SK-N-SH (cell line): ENCODE measurements around the gene ATG2A. TPM values are rescaled to one million over a fixed set of nuclear protein-coding genes. Genes with fewer than 3 reads are reported as not detected.

Experiments
- CTCF ChIA-PET: fragments of 300-600, 350-600 bp; formaldehyde crosslinking; extraction: SDS; loops from one replicate; lab custom pipeline; 2021; lab: Yijun Ruan, JAX
- POLR2A ChIA-PET: fragments of 350-600 bp; sonication (Branson Sonifier 250); formaldehyde crosslinking; extraction: SDS; loops from one replicate; lab custom pipeline; 2020; ENCODE audit warnings: antibody characterized with exemption, inconsistent platforms; lab: Yijun Ruan, JAX
- DNase-seq: peaks from one replicate; pipeline ENCODE4 v3.0.0; 2012
- H2AFZ ChIP-seq: fragments of 200-600 bp; sonication (generic); 2 replicates; pipeline ENCODE4 v1.8.1; 2016; ENCODE audit warnings: antibody characterized with exemption, mild to moderate bottlenecking, low read depth
- H3F3A ChIP-seq: fragments of 200-600 bp; sonication (generic); replicated peaks from 2 replicates; pipeline ENCODE3; 2016; ENCODE audit warnings: antibody characterized with exemption, mild to moderate bottlenecking; ENCODE audit not compliant: insufficient read depth
- H3K27ac ChIP-seq, 2 experiments: fragments of 200-500 bp in 1 of 2; fragments of 200-600 bp in 1 of 2; sonication (Bioruptor generic) in 1 of 2; sonication (generic), shearing (Covaris generic) in 1 of 2; 2 replicates each; pipeline versions ENCODE4 v1.5.1 to v1.6.1; 2014 to 2016; ENCODE audit warnings: low read depth in 2 of 2, inconsistent platforms in 1 of 2, low read length in 1 of 2, mild to moderate bottlenecking in 1 of 2, mixed read lengths in 1 of 2
- H3K27me3 ChIP-seq: fragments of 200-600 bp; sonication (generic), shearing (Covaris generic); 2 replicates; pipeline ENCODE4 v1.6.1; 2016; ENCODE audit warnings: mixed run types; ENCODE audit not compliant: insufficient read depth
- H3K36me3 ChIP-seq, 2 experiments: fragments of 200-500 bp in 1 of 2; fragments of 200-600 bp in 1 of 2; sonication (Bioruptor generic) in 1 of 2; sonication (generic) in 1 of 2; replicated peaks in 1 of 2; 2 replicates each; pipeline versions ENCODE3 to v1.5.1; 2014 to 2016; ENCODE audit warnings: low read length in 1 of 2, mild to moderate bottlenecking in 1 of 2; ENCODE audit not compliant: insufficient read depth in 2 of 2, control insufficient read depth in 1 of 2
- H3K4me1 ChIP-seq, 2 experiments: fragments of 200-500 bp in 1 of 2; fragments of 200-600 bp in 1 of 2; sonication (Bioruptor generic) in 1 of 2; sonication (generic), shearing (Covaris generic) in 1 of 2; 2 replicates each; pipeline versions ENCODE4 v1.5.1 to v1.6.1; 2014 to 2016; ENCODE audit warnings: low read depth in 1 of 2, low read length in 1 of 2, mixed run types in 1 of 2; ENCODE audit not compliant: insufficient read depth in 2 of 2, control insufficient read depth in 1 of 2
- H3K4me2 ChIP-seq: fragments of 200-600 bp; sonication (generic), shearing (Covaris generic); 2 replicates; pipeline ENCODE4 v1.6.1; 2017; ENCODE audit warnings: mixed run types
- H3K4me3 ChIP-seq, 2 experiments: fragments of 200-500 bp in 1 of 2; fragments of 200-600 bp in 1 of 2; sonication (Bioruptor generic) in 1 of 2; sonication (generic), shearing (Covaris generic) in 1 of 2; 2 replicates each; pipeline versions ENCODE4 v1.5.1 to v1.8.1; 2014 to 2016; ENCODE audit warnings: low read depth in 2 of 2, inconsistent platforms in 1 of 2, low read length in 1 of 2, mild to moderate bottlenecking in 1 of 2, mixed read lengths in 1 of 2, moderate library complexity in 1 of 2
- H3K79me2 ChIP-seq: fragments of 200-600 bp; sonication (generic); 2 replicates; pipeline ENCODE4 v1.8.1; 2017; ENCODE audit warnings: mild to moderate bottlenecking; ENCODE audit not compliant: insufficient read depth
- H3K9ac ChIP-seq: fragments of 200-600 bp; sonication (generic); 2 replicates; pipeline ENCODE4 v1.6.1; 2017; ENCODE audit warnings: mixed run types
- H3K9me2 ChIP-seq: fragments of 200-600 bp; sonication (generic); 2 replicates; pipeline ENCODE4 v1.6.1; 2017; ENCODE audit warnings: mixed run types
- H3K9me3 ChIP-seq: fragments of 200-600 bp; sonication (generic); 2 replicates; pipeline ENCODE4 v1.6.1; 2017; ENCODE audit warnings: mixed run types, mild to moderate bottlenecking, moderate library complexity
- H4K20me1 ChIP-seq: fragments of 200-600 bp; sonication (generic); 2 replicates; pipeline ENCODE4 v1.6.1; 2017; ENCODE audit warnings: mild to moderate bottlenecking, mixed run types; ENCODE audit not compliant: insufficient read depth
- CHD2 ChIP-seq: fragments of 150-350 bp; IDR thresholded peaks from 2 replicates; pipeline ENCODE4 v1.6.1; 2018; ENCODE audit warnings: low read length; ENCODE audit not compliant: partially characterized antibody
- EZH2phosphoT487 ChIP-seq: fragments of 200-600 bp; sonication (generic); IDR thresholded peaks from 2 replicates; pipeline ENCODE4 v1.6.1; 2017; ENCODE audit warnings: low read depth, mixed run types, mild to moderate bottlenecking, antibody characterized with exemption, moderate library complexity, borderline replicate concordance
- FOSL2 ChIP-seq: IDR thresholded peaks from 2 replicates; pipeline ENCODE4 v1.4.0; 2012; ENCODE audit warnings: low read depth, mild to moderate bottlenecking, moderate library complexity, borderline replicate concordance
- IRF3 ChIP-seq: fragments of 150-350 bp; IDR thresholded peaks from 2 replicates; pipeline ENCODE4 v1.6.1; 2016; ENCODE audit warnings: mild to moderate bottlenecking, low read depth, low read length
- JUND ChIP-seq: IDR thresholded peaks from 2 replicates; pipeline ENCODE4 v1.4.0; 2012
- MEF2A ChIP-seq: IDR thresholded peaks from 2 replicates; pipeline ENCODE4 v1.4.0; 2012; ENCODE audit warnings: low read depth, borderline replicate concordance
- NFIC ChIP-seq: IDR thresholded peaks from 2 replicates; pipeline ENCODE4 v1.4.0; 2012; ENCODE audit warnings: borderline replicate concordance
- TCF12 ChIP-seq: IDR thresholded peaks from 2 replicates; pipeline ENCODE4 v1.4.0; 2012
- TEAD4 ChIP-seq: IDR thresholded peaks from 2 replicates; pipeline ENCODE4 v1.4.0; 2012; ENCODE audit warnings: mild to moderate bottlenecking, borderline replicate concordance; ENCODE audit not compliant: insufficient read depth
- ZBTB33 ChIP-seq: IDR thresholded peaks from 2 replicates; pipeline ENCODE4 v1.4.0; 2012; ENCODE audit warnings: low read depth, borderline replicate concordance
- WGBS: methylation state at CpG from one replicate; pipeline ENCODE4 v1.1.6; 2017; ENCODE audit warnings: low lambda C conversion rate; 5-methylcytosine and 5-hydroxymethylcytosine counted together
- polyA plus RNA-seq, 3 experiments: library from polyadenylated mRNA; depleted of rRNA; stranded (reverse); fragments of >200 nt; gene quantifications; 2 replicates each; pipeline ENCODE4 v1.2.3, GENCODE V29; 2012
- small RNA-seq, 7 experiments: library from RNA; depleted of rRNA; stranded (forward); fragments of <200 nt; gene quantifications; one replicate each; pipeline ENCODE3, GENCODE V24; 2012
- TF ChIP-seq, protein P1 (sequence below): IDR thresholded peaks from 2 replicates; pipeline ENCODE4 v1.6.1; 2012; ENCODE audit warnings: mild to moderate bottlenecking, low read depth, low read length, moderate library complexity
- TF ChIP-seq, protein P2 (sequence below): fragments of 200-600 bp; sonication (generic); IDR thresholded peaks from 2 replicates; pipeline ENCODE4 v1.6.1; 2017; ENCODE audit warnings: antibody characterized with exemption, mild to moderate bottlenecking, moderate library complexity
- TF ChIP-seq, protein P3 (sequence below): IDR thresholded peaks from 2 replicates; pipeline ENCODE4 v1.4.0; 2012; ENCODE audit warnings: low read depth

ATG2A gene
- polyA plus RNA-seq, 1 of the 3 experiments (the other 2 are of a cell fraction) = 7.1 TPM

GRCh38 chr11:64845129-64845775, 71.8 kb downstream of the ATG2A start:
- no peaks in the 10 kb centered on the region for H3K9me3 ChIP-seq
- no peak overlapping the region for H3K27ac ChIP-seq
- TF ChIP-seq JUND (no peak), MEF2A (no peak), EZH2phosphoT487 (no peak), TCF12 (no peak), IRF3 (no peak), TEAD4 (no peak), ZBTB33 (no peak), NFIC (no peak), FOSL2 (no peak), CHD2 (no peak)
- TF ChIP-seq, protein P1, sequence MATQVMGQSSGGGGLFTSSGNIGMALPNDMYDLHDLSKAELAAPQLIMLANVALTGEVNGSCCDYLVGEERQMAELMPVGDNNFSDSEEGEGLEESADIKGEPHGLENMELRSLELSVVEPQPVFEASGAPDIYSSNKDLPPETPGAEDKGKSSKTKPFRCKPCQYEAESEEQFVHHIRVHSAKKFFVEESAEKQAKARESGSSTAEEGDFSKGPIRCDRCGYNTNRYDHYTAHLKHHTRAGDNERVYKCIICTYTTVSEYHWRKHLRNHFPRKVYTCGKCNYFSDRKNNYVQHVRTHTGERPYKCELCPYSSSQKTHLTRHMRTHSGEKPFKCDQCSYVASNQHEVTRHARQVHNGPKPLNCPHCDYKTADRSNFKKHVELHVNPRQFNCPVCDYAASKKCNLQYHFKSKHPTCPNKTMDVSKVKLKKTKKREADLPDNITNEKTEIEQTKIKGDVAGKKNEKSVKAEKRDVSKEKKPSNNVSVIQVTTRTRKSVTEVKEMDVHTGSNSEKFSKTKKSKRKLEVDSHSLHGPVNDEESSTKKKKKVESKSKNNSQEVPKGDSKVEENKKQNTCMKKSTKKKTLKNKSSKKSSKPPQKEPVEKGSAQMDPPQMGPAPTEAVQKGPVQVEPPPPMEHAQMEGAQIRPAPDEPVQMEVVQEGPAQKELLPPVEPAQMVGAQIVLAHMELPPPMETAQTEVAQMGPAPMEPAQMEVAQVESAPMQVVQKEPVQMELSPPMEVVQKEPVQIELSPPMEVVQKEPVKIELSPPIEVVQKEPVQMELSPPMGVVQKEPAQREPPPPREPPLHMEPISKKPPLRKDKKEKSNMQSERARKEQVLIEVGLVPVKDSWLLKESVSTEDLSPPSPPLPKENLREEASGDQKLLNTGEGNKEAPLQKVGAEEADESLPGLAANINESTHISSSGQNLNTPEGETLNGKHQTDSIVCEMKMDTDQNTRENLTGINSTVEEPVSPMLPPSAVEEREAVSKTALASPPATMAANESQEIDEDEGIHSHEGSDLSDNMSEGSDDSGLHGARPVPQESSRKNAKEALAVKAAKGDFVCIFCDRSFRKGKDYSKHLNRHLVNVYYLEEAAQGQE = no peak
- TF ChIP-seq, protein P2, sequence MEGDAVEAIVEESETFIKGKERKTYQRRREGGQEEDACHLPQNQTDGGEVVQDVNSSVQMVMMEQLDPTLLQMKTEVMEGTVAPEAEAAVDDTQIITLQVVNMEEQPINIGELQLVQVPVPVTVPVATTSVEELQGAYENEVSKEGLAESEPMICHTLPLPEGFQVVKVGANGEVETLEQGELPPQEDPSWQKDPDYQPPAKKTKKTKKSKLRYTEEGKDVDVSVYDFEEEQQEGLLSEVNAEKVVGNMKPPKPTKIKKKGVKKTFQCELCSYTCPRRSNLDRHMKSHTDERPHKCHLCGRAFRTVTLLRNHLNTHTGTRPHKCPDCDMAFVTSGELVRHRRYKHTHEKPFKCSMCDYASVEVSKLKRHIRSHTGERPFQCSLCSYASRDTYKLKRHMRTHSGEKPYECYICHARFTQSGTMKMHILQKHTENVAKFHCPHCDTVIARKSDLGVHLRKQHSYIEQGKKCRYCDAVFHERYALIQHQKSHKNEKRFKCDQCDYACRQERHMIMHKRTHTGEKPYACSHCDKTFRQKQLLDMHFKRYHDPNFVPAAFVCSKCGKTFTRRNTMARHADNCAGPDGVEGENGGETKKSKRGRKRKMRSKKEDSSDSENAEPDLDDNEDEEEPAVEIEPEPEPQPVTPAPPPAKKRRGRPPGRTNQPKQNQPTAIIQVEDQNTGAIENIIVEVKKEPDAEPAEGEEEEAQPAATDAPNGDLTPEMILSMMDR = no peak
- TF ChIP-seq, protein P3, sequence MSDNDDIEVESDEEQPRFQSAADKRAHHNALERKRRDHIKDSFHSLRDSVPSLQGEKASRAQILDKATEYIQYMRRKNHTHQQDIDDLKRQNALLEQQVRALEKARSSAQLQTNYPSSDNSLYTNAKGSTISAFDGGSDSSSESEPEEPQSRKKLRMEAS = no peak
- DNase-seq = no peak
- CTCF ChIA-PET = interaction anchor here (1.0 to 12.8 kb wide), 9 partner anchors 10 to 272 kb away, joined by 3 to 530 read pairs (median 11); partner anchors contain the start of genes EHD1, TM7SF2 and ZNHIT2
- H3K4me1 ChIP-seq = peaks cover 5 to 7% of the 10 kb centered on the region in 2 experiments; a peak in 2 of 4 replicates
- no peaks in the 10 kb centered on the region for H3K9me2 ChIP-seq
- no peaks in the 10 kb centered on the region for H3K27me3 ChIP-seq
- H3K9ac ChIP-seq = no peak overlapping the region
- no peaks in the 10 kb centered on the region for H4K20me1 ChIP-seq
- H3K4me3 ChIP-seq = peak overlapping the region in 1 of 2 experiments; percentile 37; a peak in 1 of 4 replicates
- peaks cover 15% of the 10 kb centered on the region for H3F3A ChIP-seq
- WGBS = 43% methylated on average over 8 of the region's 9 CpGs
- H3K79me2 ChIP-seq = no peaks in the 10 kb centered on the region
- H3K4me2 ChIP-seq = peak overlapping the region; percentile 57; the same call in 1 of the 2 replicates
- POLR2A ChIA-PET = no interaction called here
- no peak overlapping the region for H2AFZ ChIP-seq
- H3K36me3 ChIP-seq = no peaks in the 10 kb centered on the region

Small RNA genes within 50 kb of the gene (small RNA-seq; reads per million reads assigned to genes)
- gene MIR6749 (0 to 2.0 (median 0) reads per million in 7 experiments), gene MIR6750 (0 to 0.20 (median 0) reads per million in 7 experiments)

Other genes starting within 250 kb of the ATG2A start
- 0.15 TPM in 2 replicates for gene NRXN2, start 194.0 kb downstream of the ATG2A start, polyA plus RNA-seq (2012; rRNA removed)
- 1.6 and 2.2 TPM in 2 replicates for gene RASGRP2, start 173.1 kb downstream of the ATG2A start, polyA plus RNA-seq (2012; rRNA removed)
- gene PYGM, start 157.2 kb downstream of the ATG2A start, polyA plus RNA-seq (2012; rRNA removed) = 0.08 TPM in 2 replicates
- gene SF1, start 138.7 kb downstream of the ATG2A start, polyA plus RNA-seq (2012; rRNA removed) = 59.4 and 66.3 TPM in 2 replicates
- 17.4 and 20.0 TPM in 2 replicates for gene MAP4K2, start 114.0 kb downstream of the ATG2A start, polyA plus RNA-seq (2012; rRNA removed)
- 40.7 and 52.9 TPM in 2 replicates for gene MEN1, start 106.7 kb downstream of the ATG2A start, polyA plus RNA-seq (2012; rRNA removed)
- gene CDC42BPG, start 72.6 kb downstream of the ATG2A start, polyA plus RNA-seq (2012; rRNA removed) = 0.33 and 0.42 TPM in 2 replicates
- 57.6 and 93.3 TPM in 2 replicates for gene EHD1, start 38.6 kb downstream of the ATG2A start, polyA plus RNA-seq (2012; rRNA removed)
- gene PPP2R5B, start 7.5 kb upstream of the ATG2A start, polyA plus RNA-seq (2012; rRNA removed) = 15.1 and 16.7 TPM in 2 replicates
- not detected in 2 replicates for gene GPHA2, start 18.7 kb upstream of the ATG2A start, polyA plus RNA-seq (2012; rRNA removed)
- not detected in 2 replicates for gene MAJIN, start 54.9 kb upstream of the ATG2A start, polyA plus RNA-seq (2012; rRNA removed)
- 0.20 and 0.28 TPM in 2 replicates for gene BATF2, start 79.8 kb upstream of the ATG2A start, polyA plus RNA-seq (2012; rRNA removed)
- 252 and 278 TPM in 2 replicates for gene ARL2, start 97.0 kb upstream of the ATG2A start, polyA plus RNA-seq (2012; rRNA removed)
- gene SNX15, start 110.2 kb upstream of the ATG2A start, polyA plus RNA-seq (2012; rRNA removed) = 9.0 and 17.2 TPM in 2 replicates
- gene SAC3D1, start 124.0 kb upstream of the ATG2A start, polyA plus RNA-seq (2012; rRNA removed) = 13.1 and 22.5 TPM in 2 replicates
- gene NAALADL1, start 141.3 kb upstream of the ATG2A start, polyA plus RNA-seq (2012; rRNA removed) = not detected in 2 replicates
- gene CDCA5, start 166.8 kb upstream of the ATG2A start, polyA plus RNA-seq (2012; rRNA removed) = 13.1 and 16.3 TPM in 2 replicates
- 55.7 and 75.9 TPM in 2 replicates for gene ZFPL1, start 167.0 kb upstream of the ATG2A start, polyA plus RNA-seq (2012; rRNA removed)
- 59.1 and 59.9 TPM in 2 replicates for gene VPS51, start 179.0 kb upstream of the ATG2A start, polyA plus RNA-seq (2012; rRNA removed)
- gene TM7SF2, start 194.7 kb upstream of the ATG2A start, polyA plus RNA-seq (2012; rRNA removed) = 87.8 and 90.0 TPM in 2 replicates
- gene ZNHIT2, start 200.5 kb upstream of the ATG2A start, polyA plus RNA-seq (2012; rRNA removed) = 5.6 and 5.9 TPM in 2 replicates
- gene FAU, start 204.9 kb upstream of the ATG2A start, polyA plus RNA-seq (2012; rRNA removed) = 912 and 1,210 TPM in 2 replicates
- 56.7 and 89.7 TPM in 2 replicates for gene MRPL49, start 205.1 kb upstream of the ATG2A start, polyA plus RNA-seq (2012; rRNA removed)
- gene SYVN1, start 217.3 kb upstream of the ATG2A start, polyA plus RNA-seq (2012; rRNA removed) = 14.9 and 31.9 TPM in 2 replicates